Erythroblast (primary cell): Measurements from ENCODE around the gene SPATA45.

Experiments
- GATA1 ChIP-seq: IDR thresholded peaks from 2 replicates; pipeline ENCODE4 v1.6.1; 2011; ENCODE audit warnings: low read depth, mild to moderate bottlenecking, control low read depth, low read length, moderate library complexity
- POLR2A ChIP-seq: IDR thresholded peaks from 2 replicates; pipeline ENCODE4 v1.6.1; 2011; ENCODE audit warnings: mild to moderate bottlenecking, low read length

- TF ChIP-seq POLR2A (no peak), GATA1 (no peak)
Observed at GRCh38 chr1:212856755-212857154, 9.3 kb upstream of the SPATA45 start.
